HepG2 (cell line): ENCODE results near the gene FAM117A. TPM values are rescaled to one million over a fixed set of nuclear protein-coding genes. Genes with fewer than 3 reads are reported as not detected.

ENCODE experiments used
- ATAC-seq: fragments of 200-7000 bp; cut with Tn5 transposase; 3 replicates; pipeline ENCODE4 v1.9.1; 2020; ENCODE audit warnings: mild to moderate bottlenecking, moderate library complexity
- BruUV-seq: library from RNA; stranded (reverse); fragments of 400-500 nt; replicated peaks from 2 replicates; lab custom pipeline; 2021; lab: Mats Ljungman, UMichigan
- CTCF ChIA-PET: fragments of 300-600 bp; formaldehyde crosslinking; extraction: SDS; loops from one replicate; lab custom pipeline; 2021; ENCODE audit warnings: low total read pairs, inconsistent platforms, low intra/inter-chr PET ratio; lab: Yijun Ruan, JAX
- POLR2A ChIA-PET: fragments of 350-600 bp; sonication (Branson Sonifier 250); formaldehyde crosslinking; loops from one replicate; lab custom pipeline; 2020; ENCODE audit warnings: antibody characterized with exemption, inconsistent platforms; lab: Yijun Ruan, JAX
- DNase-seq: peaks from one replicate; pipeline ENCODE4 v3.0.0-alpha.2; 2015; ENCODE audit warnings: low spot score
- FAIRE-seq: peaks from 3 replicates; lab custom pipeline; 2011; peaks lifted over from hg19 to GRCh38; lab: Jason Lieb, UNC
- H2AFZ ChIP-seq: one replicate; pipeline ENCODE4 v1.6.1; 2011; ENCODE audit warnings: low read length, inconsistent platforms
- H3K27ac ChIP-seq: fragments of 300-600 bp; 3 replicates; pipeline ENCODE4 v1.8.0; 2011; ENCODE audit warnings: mixed run types, mild to moderate bottlenecking, mixed read lengths, low read length, inconsistent platforms; ENCODE audit not compliant: insufficient read depth; ENCODE audit errors: extremely low read length
- H3K27me3 ChIP-seq, 2 experiments: fragments of 200-600 bp in 1 of 2; 2 replicates in 1 of 2; 3 replicates in 1 of 2; pipeline versions ENCODE4 v1.6.0 to v1.8.0; 2011; ENCODE audit warnings: low read length in 2 of 2, mild to moderate bottlenecking in 2 of 2, moderate library complexity in 2 of 2, inconsistent platforms in 1 of 2; ENCODE audit not compliant: insufficient read depth in 2 of 2, control insufficient read depth in 1 of 2
- H3K36me3 ChIP-seq, 2 experiments: fragments of 200-600 bp in 1 of 2; replicated peaks in 1 of 2; 2 replicates in 1 of 2; 3 replicates in 1 of 2; pipeline versions ENCODE4 v1.5.1 to v1.8.0; 2011; ENCODE audit warnings: low read length in 2 of 2, inconsistent platforms in 1 of 2; ENCODE audit not compliant: insufficient read depth in 2 of 2, control insufficient read depth in 1 of 2
- H3K4me1 ChIP-seq: 2 replicates; pipeline ENCODE4 v1.5.1; 2012; ENCODE audit warnings: low read length, inconsistent platforms; ENCODE audit not compliant: insufficient read depth
- H3K4me2 ChIP-seq: 2 replicates; pipeline ENCODE4 v1.6.0; 2011; ENCODE audit warnings: low read depth, low read length, inconsistent platforms
- H3K4me3 ChIP-seq, 3 experiments: fragments of 200-600 bp in 1 of 3; sonication (generic), shearing (Covaris generic) in 1 of 3; replicated peaks in 1 of 3; 2 replicates each; pipeline ENCODE4 v1.5.1; 2011 to 2016; ENCODE audit warnings: low read length in 3 of 3, inconsistent platforms in 2 of 3, low read depth in 2 of 3, mild to moderate bottlenecking in 2 of 3, control low read depth in 1 of 3, mixed read lengths in 1 of 3; ENCODE audit not compliant: insufficient read depth in 1 of 3
- H3K79me2 ChIP-seq: one replicate; pipeline ENCODE4 v1.6.1; 2011; ENCODE audit warnings: low read length, inconsistent platforms; ENCODE audit not compliant: insufficient read depth
- H3K9ac ChIP-seq: 2 replicates; pipeline ENCODE4 v1.6.0; 2011; ENCODE audit warnings: mild to moderate bottlenecking, low read depth, low read length, inconsistent platforms; ENCODE audit not compliant: insufficient read depth
- H3K9me3 ChIP-seq: 2 replicates; pipeline ENCODE4 v1.5.1; 2012; ENCODE audit warnings: mild to moderate bottlenecking, low read length
- H4K20me1 ChIP-seq: 2 replicates; pipeline ENCODE4 v1.6.0; 2011; ENCODE audit warnings: inconsistent platforms, mild to moderate bottlenecking, low read length, moderate library complexity; ENCODE audit not compliant: insufficient read depth
- ATF7-NPFF ChIP-seq: sonication (generic); formaldehyde crosslinking; IDR thresholded peaks from 2 replicates; pipeline ENCODE4 v1.8.1; 2023; ENCODE audit warnings: mild to moderate bottlenecking, low read depth, missing genetic modification reagents, moderate library complexity
- MXD4 ChIP-seq: IDR thresholded peaks from 2 replicates; pipeline ENCODE4 v1.6.1; 2016; ENCODE audit warnings: mild to moderate bottlenecking, missing biosample characterization, missing genetic modification reagents
- RERE ChIP-seq: IDR thresholded peaks from 2 replicates; pipeline ENCODE4 v1.6.1; 2016; ENCODE audit warnings: low read depth, missing genetic modification reagents, missing compliant biosample characterization
- SYNCRIP ChIP-seq: fragments of 200-400 bp; formaldehyde crosslinking; IDR thresholded peaks from 2 replicates; pipeline ENCODE4 v1.6.1; 2018; ENCODE audit warnings: mild to moderate bottlenecking, low read depth, low read length; ENCODE audit not compliant: insufficient read depth
- ZBTB42 ChIP-seq: sonication (generic); formaldehyde crosslinking; IDR thresholded peaks from 2 replicates; pipeline ENCODE4 v1.5.0; 2020; ENCODE audit warnings: mild to moderate bottlenecking, missing genetic modification reagents
- ZFP90 ChIP-seq: sonication (generic); formaldehyde crosslinking; IDR thresholded peaks from 2 replicates; pipeline ENCODE4 v1.8.0; 2022; ENCODE audit warnings: missing genetic modification reagents, mild to moderate bottlenecking, inconsistent platforms, borderline replicate concordance
- ZNF747 ChIP-seq: sonication (generic); formaldehyde crosslinking; IDR thresholded peaks from 2 replicates; pipeline ENCODE4 v1.8.1; 2023; ENCODE audit warnings: missing genetic modification reagents, mild to moderate bottlenecking, borderline replicate concordance
- WGBS: methylation state at CpG from one replicate; pipeline ENCODE4 v1.1.6; 2017; ENCODE audit warnings: low lambda C conversion rate; 5-methylcytosine and 5-hydroxymethylcytosine counted together
- in situ Hi-C: cut with HindIII; loops from 2 replicates; pipeline ENCODE4 v1.10.0; 2017; ENCODE audit warnings: low pct_unique_long_range_greater_than_20kb; ENCODE audit not compliant: extremely low pct_ligation_motif_present
- intact Hi-C: fragments of 100-400 bp; cut with micrococcal nuclease; formaldehyde crosslinking; loops from one replicate; pipeline ENCODE4 v1.10.0; 2022; ENCODE audit not compliant: unreplicated experiment
- polyA plus RNA-seq, 8 experiments: library from polyadenylated mRNA; depleted of rRNA in 3 of 8; stranded (reverse) in 7 of 8; unstranded in 1 of 8; fragments of >200 nt; fragmentation: Illumina TruSeq in 4 of 8; extraction: Trizol in 4 of 8; gene quantifications; 2 replicates each; pipeline versions ENCODE4 v1.2.1 to v1.2.3, GENCODE V29; 2011 to 2016; ENCODE audit warnings: low read depth in 4 of 8, missing spikeins in 1 of 8, mixed read lengths in 1 of 8; ENCODE audit not compliant: insufficient read depth in 1 of 8
- total RNA-seq, 5 experiments: library from RNA; depleted of rRNA; stranded (reverse); fragments of >200 nt; fragmentation: Illumina TruSeq; extraction: Trizol; gene quantifications; 2 replicates each; pipeline ENCODE4 v1.2.3, GENCODE V29; 2016; ENCODE audit warnings: low read depth in 1 of 5

FAM117A gene
- total and polyA plus RNA-seq, 2 of the 13 experiments (the other 11 are each of a cell fraction or from before 2014, with no cell fraction given): 12.1 to 19.8 TPM

GRCh38 chr17:49760932-49761558 is 2.9 kb downstream of the FAM117A start:
- in situ Hi-C loops (no loop called here), intact Hi-C loops (no loop called here)
- peaks cover 14% of the 10 kb centered on the region for H3K79me2 ChIP-seq
- FAIRE-seq (no peak), ATAC-seq (no peak), DNase-seq (no peak)
- no peak overlapping the region for H3K4me2 ChIP-seq
- H3K9me3 ChIP-seq: no peaks in the 10 kb centered on the region
- H3K9ac ChIP-seq: no peak overlapping the region
- no peak overlapping the region for H3K27ac ChIP-seq
- POLR2A ChIA-PET: interaction anchor here (4.9 kb wide), 1 partner anchor 12 kb away, joined by 83 read pairs; no protein-coding TSS in a partner anchor
- CTCF ChIA-PET: no interaction called here
- H3K4me3 ChIP-seq: no peak overlapping the region
- peaks cover 24% of the 10 kb centered on the region for H3K4me1 ChIP-seq
- TF ChIP-seq SYNCRIP (no peak), RERE (CRISPR knock-in tag) (no peak), ZBTB42 (CRISPR knock-in tag) (no peak), ZNF747 (CRISPR knock-in tag) (no peak), MXD4 (no peak), ATF7-NPFF (CRISPR knock-in tag) (no peak), ZFP90 (no peak)
- BruUV-seq: no TSS peak
- H3K36me3 ChIP-seq: peaks cover 3% of the 10 kb centered on the region in 2 experiments; a peak in 1 of 5 replicates
- WGBS: 89% methylated on average over 6 of the region's 6 CpGs
- H2AFZ ChIP-seq: no peak overlapping the region
- no peaks in the 10 kb centered on the region for H4K20me1 ChIP-seq
- H3K27me3 ChIP-seq: no peaks in the 10 kb centered on the region
